IPS DF 6.9 (cell line): ENCODE measurements around the gene PRSS16.
"Not testable (repeated sequence)": the region's sequence is repeated elsewhere in the genome, so short reads cannot be mapped to it uniquely, and the experiment has no call there.

ENCODE experiments used
- DNase-seq: peaks from one replicate; pipeline ENCODE4 v3.0.0-alpha.2; 2013; ENCODE audit warnings: low read depth, low spot score
- H3K27ac ChIP-seq: one replicate; pipeline ENCODE4 v1.5.1; 2013; ENCODE audit warnings: low read length, control low read depth
- H3K27me3 ChIP-seq: 2 replicates; pipeline ENCODE4 v1.6.1; 2013; ENCODE audit warnings: mild to moderate bottlenecking, low read length; ENCODE audit not compliant: control insufficient read depth, insufficient read depth
- H3K36me3 ChIP-seq: 2 replicates; pipeline ENCODE4 v1.6.1; 2013; ENCODE audit warnings: low read length; ENCODE audit not compliant: control insufficient read depth, insufficient read depth
- H3K4me1 ChIP-seq: 2 replicates; pipeline ENCODE4 v1.6.1; 2013; ENCODE audit warnings: low read length; ENCODE audit not compliant: control insufficient read depth, insufficient read depth
- H3K4me3 ChIP-seq: 2 replicates; pipeline ENCODE4 v1.5.1; 2013; ENCODE audit warnings: mild to moderate bottlenecking, low read length
- H3K9me3 ChIP-seq: 2 replicates; pipeline ENCODE4 v1.6.1; 2013; ENCODE audit warnings: low read length, inconsistent platforms; ENCODE audit not compliant: control insufficient read depth, insufficient read depth
- WGBS: extraction: QIAGEN DNeasy Blood & Tissue Kit; methylation state at CpG from one replicate; pipeline ENCODE4 v1.1.7; 2013; ENCODE audit warnings: mixed read lengths, missing lambda C conversion rate; ENCODE audit not compliant: insufficient read length, insufficient coverage; 5-methylcytosine and 5-hydroxymethylcytosine counted together

Gene PRSS16

GRCh38 chr6:27267003-27267402, 19.5 kb downstream of the PRSS16 start:
- not testable (repeated sequence) for H3K27me3 ChIP-seq, H3K36me3 ChIP-seq, H3K9me3 ChIP-seq, H3K4me3 ChIP-seq, H3K27ac ChIP-seq, DNase-seq, H3K4me1 ChIP-seq
- WGBS, result no CpG with 5 or more reads among the region's 3 CpGs

- no peaks in the 10 kb centered on the region for H3K4me1 ChIP-seq
- no CpG with 5 or more reads among the region's 22 CpGs for WGBS
- DNase-seq, result no peak
- peak overlapping the region; percentile 4; the same call in 1 of the 2 replicates for H3K4me3 ChIP-seq
- H3K9me3 ChIP-seq, result no peaks in the 10 kb centered on the region
- H3K27ac ChIP-seq, result no peak overlapping the region
- peaks cover 2% of the 10 kb centered on the region; the same call in 1 of the 2 replicates for H3K27me3 ChIP-seq
- no peaks in the 10 kb centered on the region for H3K36me3 ChIP-seq
These were observed 20.4 kb downstream of the PRSS16 start for GRCh38 chr6:27267857-27268434.

DNA sequence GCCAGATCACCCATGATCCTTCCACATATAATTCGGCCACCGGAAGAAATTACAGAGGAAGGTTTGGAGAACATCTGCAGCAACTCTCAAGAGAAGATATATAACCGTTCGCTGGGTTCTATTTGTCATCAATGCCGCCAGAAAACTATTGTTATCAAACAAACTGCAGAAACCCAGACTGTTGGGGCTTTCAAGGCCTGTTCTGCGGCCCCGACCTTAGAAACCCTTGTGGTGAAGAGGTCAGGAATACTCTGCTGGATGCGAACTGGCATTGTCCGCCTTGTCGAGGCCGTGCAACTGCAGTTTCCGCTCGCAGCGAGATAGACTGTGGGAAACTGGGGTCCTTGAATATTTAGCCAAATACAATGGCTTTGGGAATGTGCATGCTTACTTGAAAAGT, 21.3 kb downstream of the PRSS16 start:
- Histone ChIP-seq H3K9me3 (no peaks in the 10 kb centered on the region), H3K27ac (no peak overlapping the region), H3K4me3 (no peak overlapping the region), H3K36me3 (no peaks in the 10 kb centered on the region), H3K4me1 (no peaks in the 10 kb centered on the region), H3K27me3 (peaks cover 2% of the 10 kb centered on the region; the same call in 1 of the 2 replicates)
- no CpG with 5 or more reads among the region's 14 CpGs for WGBS
- no peak for DNase-seq

GRCh38 chr6:27273783-27274182, 26.3 kb downstream of the PRSS16 start:
- Histone ChIP-seq H3K27me3 (no peaks in the 10 kb centered on the region), H3K4me3 (no peak overlapping the region), H3K9me3 (no peaks in the 10 kb centered on the region), H3K4me1 (no peaks in the 10 kb centered on the region), H3K36me3 (no peaks in the 10 kb centered on the region), H3K27ac (no peak overlapping the region)
- no CpG with 5 or more reads among the region's 11 CpGs for WGBS
- no peak for DNase-seq

DNA sequence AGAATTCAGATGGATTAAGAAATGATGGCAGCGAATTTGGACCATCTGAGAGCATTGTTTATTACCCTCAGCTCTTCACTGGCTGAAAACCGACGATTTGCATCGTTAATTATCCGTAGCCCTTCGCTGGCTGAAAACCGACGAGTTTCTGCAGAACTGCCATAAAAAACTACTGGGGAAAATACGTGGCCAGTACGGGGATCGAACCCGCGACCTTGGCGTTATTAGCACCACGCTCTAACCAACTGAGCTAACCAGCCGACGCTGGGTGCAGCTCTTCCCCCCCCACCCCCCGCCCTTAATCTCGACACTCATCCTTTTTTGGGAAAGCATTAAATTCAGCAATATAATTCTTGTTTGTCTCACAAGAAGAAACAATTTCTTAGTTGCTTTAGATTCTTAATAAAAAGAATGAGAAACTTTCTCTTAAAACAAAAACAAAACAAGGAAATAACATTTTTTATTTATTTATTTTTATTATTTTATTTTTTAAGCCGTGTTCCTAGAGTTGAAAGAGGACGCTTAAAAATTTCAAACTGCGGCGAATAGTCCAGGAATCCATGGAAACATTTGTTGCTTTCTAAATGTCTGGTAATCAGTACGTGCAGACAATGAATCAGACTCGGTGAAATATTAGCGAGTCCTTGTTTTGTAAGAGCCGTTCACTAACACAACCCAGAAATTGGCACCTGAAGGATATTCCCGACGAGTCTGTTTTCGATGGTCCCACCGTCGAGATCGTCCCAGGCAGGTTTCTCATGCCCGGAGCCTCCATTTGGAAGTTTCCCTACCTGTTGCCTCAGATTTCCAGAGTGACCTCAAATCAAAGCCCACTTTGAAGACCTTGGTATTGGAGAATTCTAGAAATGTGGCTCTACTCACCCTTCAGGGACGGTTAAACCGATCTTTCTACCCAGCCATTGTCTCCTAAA, 27.8 kb downstream of the PRSS16 start:
- no CpG with 5 or more reads among the region's 36 CpGs for WGBS
- no peaks in the 10 kb centered on the region for H3K27me3 ChIP-seq
- H3K4me3 ChIP-seq, result peak overlapping the region; percentile 77; the same call in 1 of the 2 replicates
- H3K36me3 ChIP-seq, result no peaks in the 10 kb centered on the region
- H3K9me3 ChIP-seq, result no peaks in the 10 kb centered on the region
- no peak for DNase-seq
- no peak overlapping the region for H3K27ac ChIP-seq
- H3K4me1 ChIP-seq, result no peaks in the 10 kb centered on the region

- H3K36me3 ChIP-seq, result no peaks in the 10 kb centered on the region
- peak overlapping the region; percentile 73 for H3K4me3 ChIP-seq
- no peaks in the 10 kb centered on the region for H3K4me1 ChIP-seq
- DNase-seq, result no peak
- H3K27ac ChIP-seq, result no peak overlapping the region
- no peaks in the 10 kb centered on the region for H3K9me3 ChIP-seq
- H3K27me3 ChIP-seq, result no peaks in the 10 kb centered on the region
- no CpG with 5 or more reads among the region's 24 CpGs for WGBS
These were observed 32.1 kb downstream of the PRSS16 start for GRCh38 chr6:27279513-27280063.

GRCh38 chr6:27280064-27280539, 32.6 kb downstream of the PRSS16 start:
- H3K4me3 ChIP-seq, result peak overlapping the region; percentile 73; the same call in 1 of the 2 replicates
- no CpG with 5 or more reads among the region's 17 CpGs for WGBS

DNA sequence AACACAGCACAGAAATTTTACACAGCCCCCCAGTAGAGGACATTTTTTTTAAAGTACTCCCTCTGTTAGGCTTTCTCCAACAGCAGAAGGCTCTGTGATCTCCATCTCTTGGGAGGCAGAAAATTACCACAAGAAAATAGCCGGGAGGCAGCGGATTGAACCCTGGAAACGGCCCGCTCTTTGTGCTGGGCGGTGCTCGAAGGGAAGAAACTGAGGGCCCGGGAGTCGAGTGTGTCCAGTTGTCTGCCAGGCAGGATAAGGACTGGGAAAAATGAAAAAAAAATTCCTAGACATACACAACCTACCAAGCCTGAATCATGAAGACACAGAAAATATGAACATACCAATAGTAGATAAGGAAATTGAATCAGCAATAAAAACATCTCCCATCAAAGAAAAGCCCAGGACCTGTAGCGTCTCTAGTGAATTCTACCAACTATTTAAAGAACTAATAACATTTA, 33.1 kb downstream of the PRSS16 start:
- H3K9me3 ChIP-seq, result no peaks in the 10 kb centered on the region
- H3K36me3 ChIP-seq, result no peaks in the 10 kb centered on the region
- no peak overlapping the region for H3K27ac ChIP-seq
- H3K4me3 ChIP-seq, result peak overlapping the region; percentile 49; the same call in 1 of the 2 replicates
- no peak for DNase-seq
- WGBS, result no CpG with 5 or more reads among the region's 9 CpGs
- H3K4me1 ChIP-seq, result no peaks in the 10 kb centered on the region
- H3K27me3 ChIP-seq, result no peaks in the 10 kb centered on the region

More at GRCh38 chr6:27280064-27280539, 32.6 kb downstream of the PRSS16 start:
- DNase-seq, result no peak
- H3K27ac ChIP-seq, result no peak overlapping the region
- H3K27me3 ChIP-seq, result no peaks in the 10 kb centered on the region
- no peaks in the 10 kb centered on the region for H3K9me3 ChIP-seq
- no peaks in the 10 kb centered on the region for H3K4me1 ChIP-seq
- H3K36me3 ChIP-seq, result no peaks in the 10 kb centered on the region

DNA sequence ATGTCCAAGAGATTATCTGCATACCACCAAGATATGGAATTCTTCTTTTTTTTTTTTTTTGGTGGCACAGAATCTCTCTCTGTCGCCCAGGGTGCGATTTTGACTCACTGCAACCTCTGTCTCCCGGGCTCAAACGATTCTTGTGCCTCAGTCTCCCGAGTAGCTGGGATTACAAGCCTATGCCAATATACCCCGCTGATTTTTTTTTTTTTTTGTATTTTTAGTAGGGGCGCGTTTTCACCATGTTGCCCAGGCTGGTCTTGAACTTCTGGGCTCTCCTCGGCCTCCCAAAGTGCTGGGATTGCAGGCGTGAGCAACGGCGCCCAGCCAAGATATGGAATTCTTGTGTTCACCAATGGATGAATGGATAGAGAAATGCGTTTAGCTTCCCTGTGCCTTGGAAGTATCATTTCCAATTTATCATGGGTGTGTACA, 33.6 kb downstream of the PRSS16 start:
- Histone ChIP-seq H3K27ac (no peak overlapping the region), H3K36me3 (no peaks in the 10 kb centered on the region), H3K4me1 (no peaks in the 10 kb centered on the region), H3K9me3 (no peaks in the 10 kb centered on the region), H3K4me3 (peak overlapping the region; percentile 49; the same call in 1 of the 2 replicates), H3K27me3 (no peaks in the 10 kb centered on the region)
- DNase-seq, result no peak
- WGBS, result no CpG with 5 or more reads among the region's 13 CpGs

DNA sequence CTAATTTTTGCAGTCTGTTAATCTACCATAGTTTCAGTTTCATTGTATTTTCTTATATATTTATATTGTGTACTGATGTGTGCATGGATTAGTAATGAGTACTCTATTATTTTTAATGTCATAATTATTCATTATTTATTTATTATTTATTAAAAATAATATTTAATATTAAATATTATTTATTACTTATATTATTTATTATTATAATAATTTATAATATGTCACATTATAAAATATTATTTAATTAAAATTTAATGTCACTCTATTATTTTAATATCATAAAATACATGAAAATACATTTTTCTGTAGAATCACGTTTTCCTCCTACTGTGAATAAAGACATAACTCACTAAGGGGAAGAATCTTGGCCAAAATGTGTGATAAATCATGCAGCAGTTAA, 34.1 kb downstream of the PRSS16 start:
- Histone ChIP-seq H3K36me3 (no peaks in the 10 kb centered on the region), H3K9me3 (no peaks in the 10 kb centered on the region), H3K4me3 (peak overlapping the region; percentile 49; the same call in 1 of the 2 replicates), H3K27me3 (no peaks in the 10 kb centered on the region), H3K27ac (no peak overlapping the region), H3K4me1 (no peaks in the 10 kb centered on the region)
- no CpG with 5 or more reads among the region's 1 CpG for WGBS
- no peak for DNase-seq
